Testis (tissue), 2 donors: ENCODE results near the gene SLC9A6.

Experiments
- CTCF ChIP-seq, 3 experiments: fragments of 450-650 bp in 2 of 3; fragments of 200-600 bp in 1 of 3; sonication (generic) in 1 of 3; IDR thresholded peaks; one replicate each; pipeline ENCODE4 v1.5.1; 2016 to 2019; ENCODE audit warnings: antibody characterized with exemption in 3 of 3, mild to moderate bottlenecking in 2 of 3, moderate library complexity in 1 of 3
- POLR2A ChIP-seq: fragments of 450-650 bp; IDR thresholded peaks from one replicate; pipeline ENCODE4 v1.6.1; 2017; ENCODE audit warnings: antibody characterized with exemption, mild to moderate bottlenecking, moderate library complexity

DNA sequence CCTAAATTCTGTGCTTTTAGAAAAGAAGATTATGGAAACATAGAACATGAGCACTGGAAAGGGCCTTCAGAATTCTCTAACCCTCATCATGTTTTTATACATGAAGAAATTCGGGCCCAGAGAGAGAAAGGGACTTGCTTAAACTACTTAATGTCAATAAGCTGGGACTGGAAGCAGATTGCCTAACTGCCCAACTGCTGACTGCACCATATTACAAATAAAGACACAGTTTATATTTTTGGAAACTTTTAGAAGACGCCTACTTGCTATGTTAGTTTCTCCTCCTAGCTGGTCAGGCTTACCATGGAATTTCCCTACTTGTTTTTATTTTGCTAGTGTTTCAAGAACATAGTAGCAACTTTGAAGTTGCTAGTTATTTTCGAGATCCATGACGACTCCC lies 47.1 kb downstream of the SLC9A6 start:
- TF ChIP-seq CTCF (IDR thresholded peaks at IDR 0.05) (no peak), POLR2A (no peak)
